G401 (cell line): ENCODE measurements around the gene SLF2. TPM values are rescaled to one million over a fixed set of nuclear protein-coding genes. Genes with fewer than 3 reads are reported as not detected.
A peak's percentile ranks its signal among the peaks of the same experiment; 100 is the strongest.
"Not testable (repeated sequence)": the region's sequence is repeated elsewhere in the genome, so short reads cannot be mapped to it uniquely, and the experiment has no call there.

Experiments used
- DNase-seq: peaks from one replicate; pipeline ENCODE4 v3.0.0-alpha.2; 2015; ENCODE audit warnings: low spot score
- in situ Hi-C: cut with HindIII; loops from 2 replicates; pipeline ENCODE4 v1.10.0; 2016; ENCODE audit warnings: low sequenced_read_pairs, mixed read lengths
- total RNA-seq: library from RNA; depleted of rRNA; stranded (reverse); fragments of >200 nt; shearing (Covaris generic); gene quantifications from 2 replicates; pipeline ENCODE4 v1.2.3, GENCODE V29; 2014

SLF2 gene
- total RNA-seq, 1 experiment from 2014 or later: 46.2 TPM

- no peak for DNase-seq
- in situ Hi-C loops: no loop called here
Observed at GRCh38 chr10:100972115-100972903, 59.5 kb downstream of the SLF2 start.

- DNase-seq: no peak
- in situ Hi-C loops: no loop called here
Observed at GRCh38 chr10:100972904-100973535, 60.3 kb downstream of the SLF2 start.

GRCh38 chr10:100975397-100975796, 62.6 kb downstream of the SLF2 start:
- DNase-seq, in situ Hi-C loops: not testable (repeated sequence)

- DNase-seq: no peak
- in situ Hi-C loops: no loop called here
Observed at GRCh38 chr10:100976906-100977305, 64.1 kb downstream of the SLF2 start.

DNA sequence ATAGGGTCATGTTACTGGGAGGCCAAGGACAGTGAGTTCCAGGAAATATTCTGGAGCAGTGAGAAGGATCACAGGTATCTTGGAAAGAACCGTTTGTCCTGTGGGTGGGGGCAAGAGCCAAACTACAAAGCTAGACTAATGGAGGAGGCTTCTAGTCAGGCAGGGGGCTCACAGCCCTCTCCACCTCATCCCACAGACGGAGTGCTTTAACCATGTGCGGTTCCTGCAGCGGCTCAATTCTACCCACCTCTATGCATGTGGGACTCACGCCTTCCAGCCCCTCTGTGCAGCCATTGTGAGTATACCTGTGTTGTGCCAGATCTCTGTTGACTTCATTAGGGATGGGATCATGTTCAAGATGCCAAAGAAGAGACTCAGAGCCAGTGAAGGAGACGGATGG, 64.7 kb downstream of the SLF2 start:
- in situ Hi-C loops: no loop called here
- no peak for DNase-seq

- no peak for DNase-seq
- in situ Hi-C loops: no loop called here
Observed at GRCh38 chr10:100978121-100978900, 65.5 kb downstream of the SLF2 start.

GRCh38 chr10:100978901-100979195, 66.1 kb downstream of the SLF2 start:
- no peak for DNase-seq

DNA sequence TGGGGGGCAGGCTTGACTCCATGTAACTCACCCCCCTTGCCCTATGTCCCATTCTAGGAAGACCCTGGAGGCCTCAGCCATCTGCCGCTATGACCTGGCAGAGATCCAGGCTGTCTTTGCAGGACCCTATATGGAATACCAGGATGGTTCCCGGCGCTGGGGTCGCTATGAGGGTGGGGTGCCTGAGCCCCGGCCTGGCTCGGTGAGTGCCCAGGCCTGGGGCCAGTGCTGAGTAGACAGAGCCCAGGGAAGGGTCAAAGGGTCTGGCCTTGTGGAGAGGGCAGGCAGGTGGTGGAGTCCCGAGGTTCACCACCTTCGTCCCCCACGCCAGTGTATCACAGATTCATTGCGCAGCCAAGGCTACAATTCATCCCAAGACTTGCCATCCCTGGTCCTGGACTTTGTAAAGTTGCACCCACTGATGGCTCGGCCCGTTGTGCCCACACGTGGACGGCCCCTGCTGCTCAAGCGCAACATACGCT, 67.1 kb downstream of the SLF2 start:
- in situ Hi-C loops: no loop called here
- no peak for DNase-seq

More at GRCh38 chr10:100978901-100979195, 66.1 kb downstream of the SLF2 start:
- in situ Hi-C loops: no loop called here

GRCh38 chr10:100980311-100980710, 67.5 kb downstream of the SLF2 start:
- no peak for DNase-seq
- in situ Hi-C loops: no loop called here

- in situ Hi-C loops: no loop called here
Observed at GRCh38 chr10:100980711-100981110, 67.9 kb downstream of the SLF2 start.

DNA sequence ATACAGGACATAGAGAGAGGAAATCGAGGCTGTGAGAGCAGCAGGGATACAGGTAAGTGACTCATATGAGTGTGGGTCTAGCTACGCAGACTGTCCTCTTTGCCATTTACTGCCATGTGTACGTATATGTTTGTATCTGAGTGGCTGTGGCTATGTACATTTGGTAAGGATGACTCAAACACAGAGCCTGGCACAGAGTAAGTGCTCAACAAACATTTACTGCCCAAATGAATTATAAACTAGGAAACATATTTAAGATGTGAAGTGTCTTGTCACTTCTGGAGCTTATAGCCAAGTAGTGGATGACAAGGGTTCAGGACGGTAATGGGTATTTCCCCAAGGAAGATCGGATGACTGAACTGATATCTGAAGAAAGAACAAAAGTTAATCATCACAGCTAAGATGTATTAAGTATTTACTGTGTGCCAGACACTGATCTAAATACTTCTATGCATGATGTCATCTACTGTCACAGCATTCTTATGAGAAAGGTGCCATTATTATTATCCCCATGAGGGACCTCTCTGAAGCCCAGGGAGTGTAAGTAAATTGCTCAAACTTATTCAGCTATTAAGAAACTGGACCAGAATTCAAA, 68.5 kb downstream of the SLF2 start:
- DNase-seq: no peak
- in situ Hi-C loops: no loop called here

More at GRCh38 chr10:100980711-100981110, 67.9 kb downstream of the SLF2 start:
- no peak for DNase-seq

- in situ Hi-C loops: no loop called here
- peak; percentile 91 for DNase-seq
Observed at GRCh38 chr10:100982916-100983830, 70.4 kb downstream of the SLF2 start.

DNA sequence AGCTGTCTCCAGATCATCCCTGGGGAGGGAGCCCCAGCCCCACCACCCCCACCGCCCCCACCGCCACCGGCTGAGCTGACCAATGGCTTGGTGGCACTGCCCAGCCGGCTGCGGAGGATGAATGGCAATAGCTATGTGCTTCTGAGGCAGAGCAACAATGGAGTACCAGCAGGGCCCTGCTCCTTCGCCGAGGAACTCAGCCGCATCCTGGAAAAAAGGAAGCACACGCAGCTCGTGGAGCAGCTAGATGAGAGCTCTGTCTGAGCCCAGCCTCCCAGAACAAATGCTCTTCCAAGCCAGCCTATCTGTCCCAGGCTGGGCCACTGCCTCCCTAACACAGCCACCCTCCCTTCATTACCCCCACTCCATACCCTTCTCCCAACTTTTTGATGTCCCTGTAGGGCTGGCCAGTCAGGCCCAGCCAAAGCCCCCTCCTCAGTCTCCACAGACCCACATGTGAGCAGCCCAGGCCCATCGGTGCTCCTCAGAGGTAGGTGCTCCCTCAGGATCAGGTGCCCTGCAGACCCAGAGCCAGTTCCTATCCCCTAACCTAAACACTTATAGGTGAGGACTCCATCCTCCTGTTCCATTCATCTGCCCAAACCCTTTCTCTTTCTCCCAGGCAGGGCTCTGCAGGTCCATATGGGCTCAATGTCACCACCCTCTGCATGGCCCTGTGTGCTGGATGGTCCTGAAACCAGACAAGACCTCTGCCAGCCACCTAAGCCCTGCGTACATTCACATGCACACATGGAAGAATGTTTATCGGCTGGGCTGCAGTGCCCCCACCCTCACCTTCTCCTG, 71.3 kb downstream of the SLF2 start:
- DNase-seq: no peak
- in situ Hi-C loops: no loop called here

DNA sequence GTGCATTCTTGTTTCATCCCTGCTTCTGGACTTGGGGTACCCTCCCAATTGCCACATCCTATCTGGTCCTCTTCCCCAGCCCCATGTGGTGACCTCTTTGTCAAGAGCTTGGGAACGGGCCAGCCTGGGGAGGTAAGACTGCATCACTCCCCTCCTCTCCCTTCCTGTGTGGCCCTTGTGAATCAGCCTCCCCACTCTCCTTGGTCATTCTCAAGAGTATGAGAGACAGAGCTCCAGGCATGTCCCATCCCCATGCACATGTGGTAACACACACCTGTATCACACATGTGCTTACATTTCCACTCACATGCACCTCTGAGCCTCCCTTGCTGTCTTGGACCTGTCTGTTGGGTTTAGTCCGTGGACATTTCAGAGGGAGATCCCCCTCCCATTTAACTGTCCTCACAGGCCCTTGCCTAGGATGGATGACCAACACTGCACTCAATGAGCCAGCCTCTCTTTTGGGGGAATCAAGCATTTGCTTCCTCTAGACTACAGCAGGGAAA, 72.0 kb downstream of the SLF2 start:
- no peak for DNase-seq
- in situ Hi-C loops: no loop called here

DNA sequence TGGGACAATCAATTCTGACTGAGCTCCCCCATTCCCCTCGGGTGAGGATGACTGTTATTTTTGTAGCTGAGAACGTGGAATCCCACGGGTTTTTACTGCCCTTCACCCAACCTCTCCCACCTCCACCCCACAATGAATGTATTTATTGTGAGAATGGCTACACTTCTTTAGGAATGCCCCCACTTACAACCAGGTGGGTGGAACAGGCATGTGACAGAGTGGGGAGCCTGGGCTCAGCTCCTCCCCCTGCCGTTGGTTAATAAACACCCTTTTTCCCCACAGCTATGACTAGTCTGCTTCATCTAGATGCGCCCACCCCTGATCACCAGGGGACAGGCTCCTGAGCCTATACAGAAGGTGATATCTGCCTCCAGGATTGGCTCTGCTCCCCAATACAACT, 72.6 kb downstream of the SLF2 start:
- in situ Hi-C loops: no loop called here
- no peak for DNase-seq

DNA sequence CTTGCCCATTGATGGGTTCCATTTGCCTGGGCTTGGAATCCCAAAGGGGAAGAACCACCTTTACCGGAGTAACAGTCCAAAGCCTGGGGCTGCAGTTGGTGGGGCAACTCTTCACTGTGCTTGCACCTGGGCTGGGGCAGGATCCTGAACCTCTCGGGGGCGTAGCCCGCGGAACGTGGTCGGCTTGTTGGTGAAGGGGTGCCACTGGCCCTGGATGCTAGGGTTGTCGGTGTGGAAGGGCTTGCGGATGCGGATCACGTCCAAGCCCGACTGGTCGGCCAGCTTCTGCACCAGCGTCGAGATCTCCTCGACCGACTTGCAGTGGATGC, 73.8 kb downstream of the SLF2 start:
- DNase-seq: no peak
- in situ Hi-C loops: no loop called here

DNA sequence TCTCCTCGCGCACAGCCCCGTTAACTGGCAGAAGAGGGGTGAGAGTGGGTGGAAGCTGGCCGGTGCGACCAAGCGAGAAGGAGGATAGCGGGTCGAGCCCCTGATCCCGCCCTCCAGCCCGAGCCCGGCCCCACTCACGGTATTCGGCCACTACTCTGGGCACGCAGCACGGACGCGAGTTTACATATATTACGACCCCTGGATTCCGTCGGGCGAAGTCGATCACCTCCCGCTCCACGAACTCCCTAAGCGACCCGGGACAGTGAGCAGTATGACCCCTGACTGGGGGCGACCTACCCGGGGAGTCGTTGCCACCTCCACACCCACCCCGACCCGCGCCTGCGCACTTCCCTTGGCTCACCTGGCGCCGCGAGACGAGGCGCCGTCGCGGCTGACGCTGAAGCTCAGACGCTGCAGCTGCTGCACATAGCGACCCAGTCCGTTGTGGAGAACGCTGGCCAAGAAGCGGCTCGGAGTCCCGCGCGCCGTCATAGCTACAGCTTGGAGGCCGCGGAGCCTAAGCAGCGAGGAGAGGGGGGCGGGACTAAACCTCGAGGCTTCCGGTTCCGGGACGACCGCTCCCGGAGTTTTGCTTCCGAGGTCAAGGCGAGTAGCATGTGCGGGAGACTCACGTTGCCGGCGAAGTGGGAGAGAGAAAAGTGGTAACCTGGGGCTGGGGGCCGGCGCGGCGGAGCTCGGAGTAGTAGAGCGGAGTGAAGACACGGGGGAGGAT, 74.4 kb downstream of the SLF2 start, which contains the start of the genes MRPL43 and TWNK:
Gene MRPL43, minus strand, starts transcription at position 546 of the 733 bp plus-strand sequence. Its CDS starts 54 bp downstream, at position 492.
Gene TWNK, plus strand, starts transcription at position 592 of the 733 bp plus-strand sequence. CDS start 668 bp downstream, outside the sequence.
- peak; percentile 91 for DNase-seq
- in situ Hi-C loops: no loop called here
